Spleen (tissue), 11 donors: ENCODE measurements around the gene TEX2. TPM values are rescaled to one million over a fixed set of nuclear protein-coding genes. Genes with fewer than 3 reads are reported as not detected.

Source experiments
- DNase-seq: peaks from one replicate; pipeline ENCODE4 v3.0.0-alpha.2; 2020
- H3K27ac ChIP-seq, 8 donors: fragments of 200-600 bp; sonication (generic) in 7 of 8; 1 replicate in 4 of 8; 2 replicates in 4 of 8; pipeline versions ENCODE4 v1.5.0 to v1.8.0; 2016 to 2021; ENCODE audit warnings: inconsistent platforms in 4 of 8, mild to moderate bottlenecking in 4 of 8, moderate library complexity in 1 of 8
- H3K27me3 ChIP-seq, 7 donors: fragments of 200-600 bp; sonication (generic) in 6 of 7; replicated peaks in 1 of 7; 1 replicate in 4 of 7; 2 replicates in 3 of 7; pipeline versions ENCODE4 v1.5.0 to v1.8.0; 2016 to 2021; ENCODE audit warnings: inconsistent platforms in 3 of 7, mild to moderate bottlenecking in 1 of 7
- H3K36me3 ChIP-seq, 6 donors: fragments of 200-600 bp; sonication (generic) in 5 of 6; 1 replicate in 4 of 6; 2 replicates in 2 of 6; pipeline versions ENCODE4 v1.5.0 to v1.8.0; 2016 to 2021; ENCODE audit warnings: inconsistent platforms in 2 of 6
- H3K4me1 ChIP-seq, 6 donors: fragments of 200-600 bp; sonication (generic) in 5 of 6; 1 replicate in 3 of 6; 2 replicates in 3 of 6; pipeline versions ENCODE4 v1.5.0 to v1.8.0; 2016 to 2021; ENCODE audit warnings: inconsistent platforms in 3 of 6
- H3K4me3 ChIP-seq, 8 donors: fragments of 200-600 bp; sonication (generic) in 7 of 8; 1 replicate in 4 of 8; 2 replicates in 4 of 8; pipeline versions ENCODE4 v1.5.0 to v1.8.0; 2016 to 2021; ENCODE audit warnings: inconsistent platforms in 4 of 8, mild to moderate bottlenecking in 4 of 8, moderate library complexity in 2 of 8
- H3K9me3 ChIP-seq, 8 donors: fragments of 200-600 bp; sonication (generic) in 7 of 8; 1 replicate in 4 of 8; 2 replicates in 4 of 8; pipeline versions ENCODE4 v1.5.0 to v1.8.0; 2016 to 2021; ENCODE audit warnings: inconsistent platforms in 4 of 8
- CTCF ChIP-seq, 11 experiments: fragments of 200-600 bp in 7 of 11; fragments of 450-650 bp in 4 of 11; sonication (generic) in 4 of 11; IDR thresholded peaks in 8 of 11; conservative IDR thresholded peaks in 3 of 11; 1 replicate in 7 of 11; 2 replicates in 4 of 11; pipeline versions ENCODE4 v1.4.0 to v1.8.0; 2016 to 2021; ENCODE audit warnings: antibody characterized with exemption in 11 of 11, inconsistent platforms in 4 of 11, mild to moderate bottlenecking in 1 of 11
- POLR2A ChIP-seq, 3 donors: fragments of 450-650 bp; IDR thresholded peaks; one replicate each; pipeline ENCODE4 v1.5.1; 2017; ENCODE audit warnings: antibody characterized with exemption in 3 of 3, mild to moderate bottlenecking in 1 of 3
- POLR2AphosphoS5 ChIP-seq, 3 donors: sonication (generic); formaldehyde crosslinking; IDR thresholded peaks; one replicate each; pipeline ENCODE4 v1.5.1; 2017; ENCODE audit warnings: antibody characterized with exemption in 3 of 3
- WGBS, 5 donors: extraction: QIAGEN DNeasy Blood & Tissue Kit in 3 of 5; methylation state at CpG; one replicate each; pipeline versions ENCODE4 v1.1.5 to v1.1.7; 2013 to 2018; 5-methylcytosine and 5-hydroxymethylcytosine counted together
- intact Hi-C: fragments of 100-400 bp; cut with DNase I; formaldehyde crosslinking; loops from one replicate; pipeline ENCODE4 v1.15.0; 2023; ENCODE audit warnings: low total_unique reads
- polyA plus RNA-seq, 3 donors: library from polyadenylated mRNA; stranded (reverse); fragments of 200-250 nt; gene quantifications; one replicate each; pipeline ENCODE4 v1.2.1, GENCODE V29; 2013
- total RNA-seq, 7 donors: library from RNA; depleted of rRNA in 3 of 7; stranded (reverse); fragments of >200 nt in 3 of 7; fragmentation: NEBNext Ultra II Directional in 4 of 7; extraction: Animal tissue kit (Norgen Biotek cat#: 25700) in 4 of 7; gene quantifications; one replicate each; pipeline versions ENCODE4 v1.1.0 to v1.2.1, GENCODE V29; 2016 to 2021
- donor health status: healthy with polysubstance abuse.
- donor health status: DM: no; HTN: no; CAD: no; lungs with moderate emphysema.
- donor health status: DM: no; HTN: no; CAD: no.
- donor health status: Bipolar disorder and iron deficiency.
- donor health status: healthy.
- donor health status: DM: no; HTN: no; CAD: no.
- donor health status: DM: yes; HTN: yes; CAD: no.

Gene TEX2
- total and polyA plus RNA-seq, 10 donors = 3.0 to 44.5 (median 26.7) TPM

- Histone ChIP-seq H3K4me1 (peaks cover 5 to 62% (median 39%) of the 10 kb centered on the region in 6 donors), H3K9me3 (no peaks in the 10 kb centered on the region), H3K36me3 (peaks cover 0 to 42% (median 9%) of the 10 kb centered on the region in 6 donors), H3K4me3 (peak overlapping the region; percentile 61 to 91 (median 78)), H3K27ac (peak overlapping the region; percentile 93 to 97 (median 95)), H3K27me3 (no peaks in the 10 kb centered on the region)
- TF ChIP-seq POLR2A (IDR thresholded peaks at IDR 0.05) = peak in 1 of 3 donors; percentile 8
- TF ChIP-seq CTCF (IDR thresholded peaks at IDR 0.05 in 8 of 11, conservative IDR thresholded peaks at IDR 0.05 in 3 of 11) = no peak
- TF ChIP-seq POLR2AphosphoS5 (IDR thresholded peaks at IDR 0.05) = peak in 1 of 3 donors; percentile 32
- no peak for DNase-seq
- intact Hi-C loops = loop anchor here (5.0 kb wide), 1 partner anchor 135 kb away; no protein-coding TSS in a partner anchor
- WGBS, 5 donors = 28 to 47% (median 32%) methylated on average over 15 of the region's 15 CpGs
These were observed 115.7 kb downstream of the TEX2 start for GRCh38 chr17:64147110-64148016.

GRCh38 chr17:64146418-64147109, 116.5 kb downstream of the TEX2 start:
- H3K4me3 ChIP-seq = peak overlapping the region; percentile 61 to 91 (median 78)
- 1 to 3% (median 2%) methylated on average over 25 to 34 of the region's 34 CpGs for WGBS, 5 donors
- peaks cover 5 to 56% (median 35%) of the 10 kb centered on the region in 6 donors for H3K4me1 ChIP-seq
- peak; percentile 87 for DNase-seq
- peak overlapping the region; percentile 93 to 97 (median 95) for H3K27ac ChIP-seq
- no peaks in the 10 kb centered on the region for H3K9me3 ChIP-seq
- intact Hi-C loops = loop anchor here (5.0 kb wide), 1 partner anchor 136 kb away; no protein-coding TSS in a partner anchor
- H3K36me3 ChIP-seq = peaks cover 0 to 35% (median 9%) of the 10 kb centered on the region in 6 donors
- H3K27me3 ChIP-seq = no peaks in the 10 kb centered on the region
- TF ChIP-seq POLR2A (IDR thresholded peaks at IDR 0.05) (no peak), POLR2AphosphoS5 (IDR thresholded peaks at IDR 0.05) (no peak), CTCF (IDR thresholded peaks at IDR 0.05 in 8 of 11, conservative IDR thresholded peaks at IDR 0.05 in 3 of 11) (no peak)

- intact Hi-C loops = loop anchor here (5.0 kb wide), 1 partner anchor 136 kb away; no protein-coding TSS in a partner anchor
- Histone ChIP-seq H3K4me3 (peak overlapping the region; percentile 61 to 91 (median 78)), H3K36me3 (peaks cover 0 to 29% (median 9%) of the 10 kb centered on the region in 6 donors), H3K9me3 (no peaks in the 10 kb centered on the region), H3K4me1 (peaks cover 5 to 51% (median 35%) of the 10 kb centered on the region in 6 donors), H3K27ac (peak overlapping the region; percentile 93 to 97 (median 95)), H3K27me3 (no peaks in the 10 kb centered on the region)
- 0% methylated on average over 34 to 51 of the region's 51 CpGs for WGBS, 5 donors
- TF ChIP-seq POLR2AphosphoS5 (IDR thresholded peaks at IDR 0.05) (peak; percentile 100), CTCF (IDR thresholded peaks at IDR 0.05 in 8 of 11, conservative IDR thresholded peaks at IDR 0.05 in 3 of 11) (peak in 6 of 11 experiments; percentile 1 to 49 (median 30)), POLR2A (IDR thresholded peaks at IDR 0.05) (peak; percentile 69 to 99 (median 98))
- DNase-seq = peak; percentile 98
These were observed 117.2 kb downstream of the TEX2 start for GRCh38 chr17:64145751-64146417.
